Breast epithelium (tissue), 4 donors: ENCODE results near the gene OSBPL1A. TPM values are rescaled to one million over a fixed set of nuclear protein-coding genes. Genes with fewer than 3 reads are reported as not detected.
"Not testable (repeated sequence)": the region's sequence is repeated elsewhere in the genome, so short reads cannot be mapped to it uniquely, and the experiment has no call there.

ENCODE experiments used
- DNase-seq, 2 donors: peaks; one replicate each; pipeline ENCODE4 v3.0.0-alpha.2; 2019; ENCODE audit warnings: low spot score in 2 of 2
- H3K27ac ChIP-seq, 2 donors: fragments of 200-600 bp; sonication (generic) in 1 of 2; one replicate each; pipeline ENCODE4 v1.5.1; 2016 to 2019; ENCODE audit warnings: mild to moderate bottlenecking in 1 of 2
- H3K27me3 ChIP-seq, 2 donors: fragments of 200-600 bp; sonication (generic) in 1 of 2; one replicate each; pipeline versions ENCODE4 v1.5.1 to v1.6.0; 2017 to 2019; ENCODE audit warnings: control low read depth in 1 of 2, mild to moderate bottlenecking in 1 of 2
- H3K36me3 ChIP-seq: fragments of 200-600 bp; one replicate; pipeline ENCODE4 v1.5.1; 2019
- H3K4me1 ChIP-seq, 2 donors: fragments of 200-600 bp; sonication (generic); one replicate each; pipeline ENCODE4 v1.5.1; 2016 to 2019; ENCODE audit warnings: control low read depth in 1 of 2
- H3K4me3 ChIP-seq, 3 donors: fragments of 200-600 bp; sonication (generic); 1 replicate in 2 of 3; 2 replicates in 1 of 3; pipeline ENCODE4 v1.5.1; 2016 to 2019; ENCODE audit warnings: mild to moderate bottlenecking in 3 of 3, moderate library complexity in 2 of 3
- H3K9me3 ChIP-seq, 2 donors: fragments of 200-600 bp; sonication (generic) in 1 of 2; one replicate each; pipeline ENCODE4 v1.5.1; 2016 to 2019; ENCODE audit warnings: control low read depth in 1 of 2
- POLR2A ChIP-seq: fragments of 450-650 bp; IDR thresholded peaks from one replicate; pipeline ENCODE4 v1.6.1; 2016; ENCODE audit warnings: antibody characterized with exemption, mild to moderate bottlenecking, moderate library complexity
- POLR2AphosphoS5 ChIP-seq, 3 donors: sonication (generic); formaldehyde crosslinking; IDR thresholded peaks; one replicate each; pipeline ENCODE4 v1.6.1; 2017; ENCODE audit warnings: antibody characterized with exemption in 3 of 3
- intact Hi-C: fragments of 100-400 bp; cut with DNase I; formaldehyde crosslinking; loops from one replicate; pipeline ENCODE4 v1.15.1; 2023; ENCODE audit warnings: low total_unique reads
- total RNA-seq, 3 donors: library from RNA; depleted of rRNA; stranded (reverse); fragments of >200 nt; gene quantifications; one replicate each; pipeline ENCODE4 v1.1.0, GENCODE V29; 2016
- TF ChIP-seq, protein P1 (sequence below), 3 donors: fragments of 450-650 bp; IDR thresholded peaks; one replicate each; pipeline ENCODE4 v1.5.1; 2016 to 2017; ENCODE audit warnings: antibody characterized with exemption in 3 of 3, mild to moderate bottlenecking in 3 of 3, moderate library complexity in 3 of 3

Gene OSBPL1A
- total RNA-seq, 3 donors from 2014 or later: 61.1 to 84.3 (median 77.0) TPM

GRCh38 chr18:24378598-24378997 lies 19.0 kb downstream of the OSBPL1A start:
- Histone ChIP-seq H3K4me1 (no peaks in the 10 kb centered on the region), H3K36me3 (no peaks in the 10 kb centered on the region), H3K27ac (no peak overlapping the region), H3K27me3 (no peaks in the 10 kb centered on the region), H3K9me3 (no peaks in the 10 kb centered on the region), H3K4me3 (no peak overlapping the region)
- no peak for DNase-seq
- intact Hi-C loops: no loop called here
- TF ChIP-seq, protein P1, sequence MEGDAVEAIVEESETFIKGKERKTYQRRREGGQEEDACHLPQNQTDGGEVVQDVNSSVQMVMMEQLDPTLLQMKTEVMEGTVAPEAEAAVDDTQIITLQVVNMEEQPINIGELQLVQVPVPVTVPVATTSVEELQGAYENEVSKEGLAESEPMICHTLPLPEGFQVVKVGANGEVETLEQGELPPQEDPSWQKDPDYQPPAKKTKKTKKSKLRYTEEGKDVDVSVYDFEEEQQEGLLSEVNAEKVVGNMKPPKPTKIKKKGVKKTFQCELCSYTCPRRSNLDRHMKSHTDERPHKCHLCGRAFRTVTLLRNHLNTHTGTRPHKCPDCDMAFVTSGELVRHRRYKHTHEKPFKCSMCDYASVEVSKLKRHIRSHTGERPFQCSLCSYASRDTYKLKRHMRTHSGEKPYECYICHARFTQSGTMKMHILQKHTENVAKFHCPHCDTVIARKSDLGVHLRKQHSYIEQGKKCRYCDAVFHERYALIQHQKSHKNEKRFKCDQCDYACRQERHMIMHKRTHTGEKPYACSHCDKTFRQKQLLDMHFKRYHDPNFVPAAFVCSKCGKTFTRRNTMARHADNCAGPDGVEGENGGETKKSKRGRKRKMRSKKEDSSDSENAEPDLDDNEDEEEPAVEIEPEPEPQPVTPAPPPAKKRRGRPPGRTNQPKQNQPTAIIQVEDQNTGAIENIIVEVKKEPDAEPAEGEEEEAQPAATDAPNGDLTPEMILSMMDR (IDR thresholded peaks at IDR 0.05): no peak
- no peak for TF ChIP-seq POLR2AphosphoS5 (IDR thresholded peaks at IDR 0.05)
- no peak for TF ChIP-seq POLR2A

- intact Hi-C loops: not testable (repeated sequence)
Observed at GRCh38 chr18:24376531-24376930, 21.1 kb downstream of the OSBPL1A start.

DNA sequence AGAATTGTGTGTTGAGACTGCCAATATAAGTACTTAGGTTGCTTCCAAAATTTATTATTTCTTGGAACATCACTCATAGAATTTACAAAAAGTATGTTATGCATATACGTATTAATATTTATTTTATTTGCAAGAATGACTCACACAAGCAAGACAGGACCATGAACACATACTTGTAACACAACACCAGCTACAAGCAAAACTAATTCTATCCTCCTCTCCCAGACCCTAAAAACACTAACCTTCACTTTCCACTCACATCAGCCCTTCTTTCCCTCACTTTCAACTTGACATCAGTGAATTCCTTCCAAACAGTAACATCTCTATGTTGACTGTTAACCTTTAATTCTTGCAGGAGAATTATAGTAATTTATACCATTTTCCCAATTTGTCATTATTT lies 24.3 kb downstream of the OSBPL1A start:
- intact Hi-C loops: no loop called here
- no peaks in the 10 kb centered on the region for H3K27me3 ChIP-seq
- no peaks in the 10 kb centered on the region for H3K4me1 ChIP-seq
- H3K9me3 ChIP-seq: no peaks in the 10 kb centered on the region
- DNase-seq: no peak
- no peak overlapping the region for H3K4me3 ChIP-seq
- no peak overlapping the region for H3K27ac ChIP-seq
- no peaks in the 10 kb centered on the region for H3K36me3 ChIP-seq
- TF ChIP-seq, protein P1 (IDR thresholded peaks at IDR 0.05): no peak
- TF ChIP-seq POLR2A (no peak), POLR2AphosphoS5 (IDR thresholded peaks at IDR 0.05) (no peak)

More at GRCh38 chr18:24376531-24376930, 21.1 kb downstream of the OSBPL1A start:
- H3K4me1 ChIP-seq, DNase-seq, H3K27ac ChIP-seq, H3K4me3 ChIP-seq, H3K27me3 ChIP-seq, H3K9me3 ChIP-seq, H3K36me3 ChIP-seq: not testable (repeated sequence)

GRCh38 chr18:24372279-24372872 lies 25.2 kb downstream of the OSBPL1A start:
- TF ChIP-seq POLR2A (no peak), POLR2AphosphoS5 (IDR thresholded peaks at IDR 0.05) (no peak)
- TF ChIP-seq, protein P1 (IDR thresholded peaks at IDR 0.05): no peak

GRCh38 chr18:24370120-24370519 lies 27.5 kb downstream of the OSBPL1A start:
- no peak overlapping the region for H3K27ac ChIP-seq
- TF ChIP-seq POLR2AphosphoS5 (IDR thresholded peaks at IDR 0.05): no peak
- no peak for TF ChIP-seq POLR2A
- TF ChIP-seq, protein P1 (IDR thresholded peaks at IDR 0.05): no peak
- H3K9me3 ChIP-seq: no peaks in the 10 kb centered on the region
- H3K4me1 ChIP-seq: no peaks in the 10 kb centered on the region
- intact Hi-C loops: no loop called here
- H3K27me3 ChIP-seq: no peaks in the 10 kb centered on the region
- H3K36me3 ChIP-seq: no peaks in the 10 kb centered on the region
- no peak for DNase-seq
- no peak overlapping the region for H3K4me3 ChIP-seq

More at GRCh38 chr18:24372279-24372872, 25.2 kb downstream of the OSBPL1A start:
- H3K4me3 ChIP-seq: no peak overlapping the region
- H3K9me3 ChIP-seq: no peaks in the 10 kb centered on the region
- H3K36me3 ChIP-seq: no peaks in the 10 kb centered on the region
- no peak for DNase-seq
- H3K27ac ChIP-seq: no peak overlapping the region
- H3K4me1 ChIP-seq: no peaks in the 10 kb centered on the region
- intact Hi-C loops: no loop called here
- H3K27me3 ChIP-seq: no peaks in the 10 kb centered on the region
